Middle frontal gyrus (tissue), 1 donor: ENCODE data around the gene CTNND2.

ENCODE experiments used
- DNase-seq: peaks from one replicate; pipeline ENCODE4 v3.0.0-alpha.2; 2015; ENCODE audit warnings: low spot score; ENCODE audit errors: extremely low spot score

CTNND2 gene

GRCh38 chr5:11599499-11599898 lies 304.7 kb downstream of the CTNND2 start:
- DNase-seq, result no peak

DNA sequence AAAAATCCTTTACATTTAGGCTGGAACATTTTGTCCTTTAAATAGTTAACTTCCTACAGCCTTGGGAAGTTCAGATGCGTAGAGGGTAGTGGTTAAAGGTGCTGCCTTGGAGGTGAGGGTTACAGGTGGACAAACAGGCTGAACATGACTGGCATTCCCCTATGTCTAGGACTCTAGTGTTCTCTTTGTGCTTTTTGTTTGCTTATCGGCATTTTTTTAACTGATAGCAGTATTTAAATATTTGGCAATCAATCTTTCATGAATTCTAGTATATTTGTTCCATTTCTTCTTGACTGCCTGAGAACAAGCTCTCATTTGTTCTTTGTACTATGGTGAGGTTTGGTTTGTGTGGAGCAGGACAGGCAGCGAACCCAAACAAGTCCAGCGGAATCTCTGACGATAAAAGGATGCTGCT lies 307.6 kb downstream of the CTNND2 start:
- DNase-seq, result no peak

DNA sequence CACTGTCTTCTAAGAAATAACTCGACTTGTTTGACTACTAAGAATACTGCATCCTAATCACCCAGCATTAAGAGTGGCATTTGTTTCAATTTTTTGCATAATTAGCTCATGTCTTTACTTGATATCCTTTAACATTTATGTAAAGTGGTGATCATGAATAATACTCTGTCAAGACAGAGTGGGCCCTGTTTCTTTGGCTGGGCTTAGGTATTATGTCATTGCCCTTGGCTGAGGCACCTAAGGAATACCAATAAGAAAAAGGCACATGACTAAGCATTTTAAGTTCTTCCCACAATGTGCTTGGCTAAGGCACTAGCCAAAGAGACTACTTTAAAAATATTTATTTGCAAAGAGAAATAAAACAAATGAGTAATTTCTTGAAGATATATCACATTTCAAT lies 308.1 kb downstream of the CTNND2 start:
- no peak for DNase-seq

DNA sequence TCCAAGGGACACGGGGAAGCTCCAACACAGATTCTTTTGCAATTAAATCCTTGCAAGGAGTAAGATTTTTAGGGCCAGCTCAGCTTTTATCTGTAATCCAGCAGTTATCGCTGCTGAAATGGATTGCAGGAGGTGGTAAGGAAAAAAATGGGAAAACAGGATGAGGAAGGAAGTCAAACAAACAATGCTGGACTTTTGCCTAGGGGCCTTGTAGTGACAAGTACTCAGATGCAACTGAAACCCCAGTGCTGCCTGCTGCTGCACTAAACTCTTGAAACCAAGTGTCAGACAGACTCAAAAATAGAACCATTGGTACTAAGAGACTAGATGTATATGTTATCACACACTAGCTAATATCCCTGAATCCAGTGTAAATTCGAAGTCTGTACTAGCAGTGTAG lies 309.2 kb downstream of the CTNND2 start:
- no peak for DNase-seq

GRCh38 chr5:11594021-11594420 lies 310.2 kb downstream of the CTNND2 start:
- DNase-seq, result no peak

GRCh38 chr5:11590475-11590874 lies 313.8 kb downstream of the CTNND2 start:
- DNase-seq, result no peak

DNA sequence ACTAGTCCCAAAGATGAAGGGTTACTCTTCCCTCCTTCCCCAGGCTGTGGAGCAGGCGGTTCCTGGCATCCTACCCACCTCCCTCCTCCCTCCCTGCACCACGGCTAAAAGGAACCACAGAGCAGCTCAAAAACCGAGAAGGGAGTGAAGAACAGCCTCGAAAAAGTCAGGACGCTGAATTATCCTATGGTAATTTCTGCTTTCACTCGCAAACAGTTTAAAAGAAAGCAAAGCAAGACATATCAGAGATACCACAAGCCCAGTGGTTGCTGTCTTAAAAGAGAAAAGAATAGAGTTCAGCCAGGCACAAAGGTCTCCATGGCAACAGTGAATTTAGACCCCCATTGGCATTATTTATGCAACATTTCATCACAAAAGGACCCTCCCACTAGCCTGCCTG lies 315.4 kb downstream of the CTNND2 start:
- no peak for DNase-seq

- no peak for DNase-seq
Measured at GRCh38 chr5:11584017-11584416, 320.2 kb downstream of the CTNND2 start.

GRCh38 chr5:11579351-11579750 lies 324.9 kb downstream of the CTNND2 start:
- DNase-seq, result no peak

DNA sequence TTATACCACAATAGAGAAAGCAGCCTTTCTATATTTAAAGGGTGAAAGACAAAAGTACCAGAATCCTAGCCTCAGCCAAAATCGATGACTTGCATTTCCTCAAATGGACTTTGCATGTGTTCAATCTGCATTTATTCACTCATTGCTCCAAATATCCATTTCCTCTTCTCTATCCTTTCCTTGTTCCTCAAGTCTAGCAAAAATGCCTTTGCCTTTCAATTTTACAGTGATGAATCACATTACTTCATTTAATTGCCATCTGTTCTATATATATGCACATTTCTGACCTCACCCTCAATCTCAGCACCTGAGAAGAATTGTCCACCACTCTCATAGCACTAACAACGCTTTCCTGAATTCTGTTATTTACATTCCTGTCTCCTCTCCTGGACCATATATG lies 329.5 kb downstream of the CTNND2 start:
- DNase-seq, result no peak

DNA sequence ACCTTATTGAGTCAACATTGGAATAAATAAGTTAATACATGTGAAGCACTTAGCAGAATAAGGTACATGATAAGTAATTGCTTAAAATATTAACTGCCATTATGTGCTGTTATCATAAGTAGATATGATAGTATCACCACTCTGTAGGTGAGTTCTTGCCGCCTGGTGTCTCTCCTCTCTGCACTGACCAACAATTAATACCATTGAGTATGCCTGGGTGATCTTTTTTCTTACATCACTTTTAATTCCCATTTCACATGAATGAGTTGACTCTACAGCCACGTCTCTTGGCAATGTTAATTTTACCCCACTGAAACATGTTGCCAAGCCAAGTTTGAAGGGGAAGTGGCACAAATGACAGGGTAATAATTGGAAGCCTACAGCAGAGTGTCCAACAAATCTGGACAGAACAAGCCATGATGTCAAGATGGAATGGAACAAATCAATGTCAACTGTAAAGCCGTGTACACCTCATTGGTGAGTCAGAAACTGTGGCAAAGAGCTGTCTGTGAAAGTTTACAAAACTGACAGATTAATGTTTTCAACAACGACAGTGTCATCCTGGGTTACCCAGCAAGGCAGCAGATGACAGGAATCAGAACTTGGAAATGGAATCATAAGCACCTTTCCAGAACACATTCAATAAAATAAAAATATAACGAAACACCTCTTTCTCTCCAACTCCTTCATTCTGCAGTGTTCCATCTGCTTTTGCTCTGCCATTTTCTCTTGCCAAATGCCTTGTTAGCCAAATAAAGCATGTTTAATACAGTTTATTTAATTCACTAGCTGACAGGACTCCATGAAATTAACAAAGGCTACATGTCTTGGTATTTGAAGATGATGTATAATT lies 330.9 kb downstream of the CTNND2 start:
- DNase-seq, result no peak

- DNase-seq, result peak; percentile 76
Measured at GRCh38 chr5:11564706-11565105, 339.5 kb downstream of the CTNND2 start.

DNA sequence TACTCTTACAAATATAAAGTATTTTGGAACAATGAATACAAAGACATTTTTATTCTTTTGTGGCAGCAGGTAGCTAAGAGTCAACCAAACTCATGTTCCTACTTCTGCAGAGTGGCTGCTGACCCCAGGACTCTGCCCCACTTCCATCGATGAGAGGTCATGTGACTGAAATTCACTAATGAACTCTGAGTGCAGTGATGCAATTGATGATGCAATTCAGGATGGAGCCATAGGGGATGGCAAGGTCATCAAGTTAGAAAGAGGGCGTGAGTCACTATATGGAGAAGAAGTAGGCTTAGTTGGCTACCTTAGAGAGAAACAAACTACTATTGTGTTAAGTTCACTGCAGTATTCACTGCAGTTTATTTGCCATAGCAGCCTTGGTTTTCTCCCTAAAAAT lies 340.4 kb downstream of the CTNND2 start:
- no peak for DNase-seq

DNA sequence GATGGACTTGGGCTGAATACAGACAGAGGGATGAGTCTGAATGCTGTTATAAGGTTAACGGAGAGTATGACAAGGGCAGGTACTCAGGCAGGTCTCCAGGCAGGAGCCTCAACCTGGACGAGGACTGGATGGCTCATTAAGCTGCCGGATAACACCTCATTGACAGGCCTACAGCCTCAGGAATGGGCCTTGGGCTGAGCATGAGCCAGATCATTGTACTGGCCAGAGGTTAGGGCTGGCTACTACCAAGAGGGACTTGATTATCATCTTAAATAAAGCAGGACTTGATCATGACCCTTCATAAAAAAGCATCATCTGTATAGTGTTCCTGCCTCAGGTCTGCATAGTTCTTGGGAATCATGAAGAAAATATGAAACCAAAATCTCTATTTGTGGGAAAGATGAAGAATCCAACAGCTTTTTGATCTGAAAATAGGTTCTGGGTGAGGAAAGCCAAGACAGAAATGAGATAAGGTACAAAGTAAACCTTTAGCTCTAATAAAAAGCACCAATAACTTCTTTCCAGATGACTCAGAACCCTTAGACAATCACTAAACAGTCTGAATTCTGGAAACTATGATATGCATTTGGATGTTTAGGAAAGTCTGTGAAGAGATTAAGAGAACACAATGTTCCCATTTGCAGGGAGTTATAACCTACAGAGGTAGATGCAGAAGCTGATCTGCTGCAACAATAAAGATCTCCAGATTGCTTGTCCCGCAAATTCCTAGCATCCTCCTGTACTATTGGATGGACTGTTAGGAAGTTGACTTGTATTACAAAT lies 343.1 kb downstream of the CTNND2 start:
- DNase-seq, result no peak

GRCh38 chr5:11557063-11557462 lies 347.2 kb downstream of the CTNND2 start:
- DNase-seq, result no peak

DNA sequence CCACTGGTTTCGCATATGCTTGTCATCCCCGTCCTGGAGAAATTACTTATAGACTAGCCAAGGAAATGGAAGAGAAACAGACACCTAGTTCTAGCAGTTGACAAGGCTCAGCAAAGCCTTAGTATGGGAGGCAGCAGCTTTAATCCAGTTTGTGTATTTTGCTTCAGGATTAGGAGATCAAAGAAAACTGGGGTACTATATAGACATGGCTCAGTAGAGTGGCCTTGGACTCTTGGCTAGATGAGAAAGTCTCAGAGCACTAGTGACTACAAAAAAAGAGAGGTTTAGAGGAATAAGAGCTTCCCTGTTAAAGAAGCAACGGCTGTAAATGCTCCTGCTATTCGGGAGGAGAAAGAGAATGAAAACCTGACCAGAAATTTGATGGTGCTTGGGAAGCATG lies 349.1 kb downstream of the CTNND2 start:
- no peak for DNase-seq

DNA sequence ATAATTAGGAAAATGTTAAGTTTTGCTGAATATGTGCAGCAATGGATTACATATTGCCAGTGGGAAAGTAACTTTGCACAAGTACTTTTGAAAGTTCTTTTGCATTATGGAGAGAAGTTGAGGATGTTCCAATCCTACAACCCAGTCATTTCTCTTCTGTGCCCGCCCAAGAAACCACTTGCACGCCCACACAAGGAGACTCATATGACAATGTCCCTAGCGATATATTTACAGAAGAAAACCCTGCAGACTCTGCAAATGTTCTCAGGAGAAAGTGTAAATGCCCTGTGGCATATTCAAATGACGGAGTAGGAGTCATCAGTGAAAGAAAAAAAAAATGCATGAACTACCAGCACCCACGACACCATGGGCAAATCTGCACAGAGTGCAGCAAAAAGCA lies 356.5 kb downstream of the CTNND2 start:
- peak; percentile 29 for DNase-seq

- DNase-seq, result no peak
Measured at GRCh38 chr5:11547140-11547539, 357.1 kb downstream of the CTNND2 start.

DNA sequence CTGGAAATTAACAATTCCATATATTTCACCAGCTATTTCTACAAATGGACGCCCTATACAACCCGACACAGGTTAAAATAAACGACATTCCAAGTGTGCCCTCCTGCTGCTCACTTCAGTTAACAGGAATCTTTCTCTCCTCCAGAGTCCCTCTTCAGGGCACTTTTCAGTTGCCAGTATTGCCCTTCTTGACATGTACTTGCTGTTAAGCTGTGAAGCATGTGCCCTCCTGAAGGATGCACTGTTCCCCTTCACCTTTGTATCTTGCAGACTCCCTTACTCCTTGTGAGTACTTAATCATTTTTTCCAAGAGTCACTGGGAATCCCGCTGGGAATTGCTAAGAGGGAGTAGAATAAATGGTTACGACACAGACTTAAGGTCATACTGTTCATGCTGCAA lies 364.1 kb downstream of the CTNND2 start:
- DNase-seq, result no peak

DNA sequence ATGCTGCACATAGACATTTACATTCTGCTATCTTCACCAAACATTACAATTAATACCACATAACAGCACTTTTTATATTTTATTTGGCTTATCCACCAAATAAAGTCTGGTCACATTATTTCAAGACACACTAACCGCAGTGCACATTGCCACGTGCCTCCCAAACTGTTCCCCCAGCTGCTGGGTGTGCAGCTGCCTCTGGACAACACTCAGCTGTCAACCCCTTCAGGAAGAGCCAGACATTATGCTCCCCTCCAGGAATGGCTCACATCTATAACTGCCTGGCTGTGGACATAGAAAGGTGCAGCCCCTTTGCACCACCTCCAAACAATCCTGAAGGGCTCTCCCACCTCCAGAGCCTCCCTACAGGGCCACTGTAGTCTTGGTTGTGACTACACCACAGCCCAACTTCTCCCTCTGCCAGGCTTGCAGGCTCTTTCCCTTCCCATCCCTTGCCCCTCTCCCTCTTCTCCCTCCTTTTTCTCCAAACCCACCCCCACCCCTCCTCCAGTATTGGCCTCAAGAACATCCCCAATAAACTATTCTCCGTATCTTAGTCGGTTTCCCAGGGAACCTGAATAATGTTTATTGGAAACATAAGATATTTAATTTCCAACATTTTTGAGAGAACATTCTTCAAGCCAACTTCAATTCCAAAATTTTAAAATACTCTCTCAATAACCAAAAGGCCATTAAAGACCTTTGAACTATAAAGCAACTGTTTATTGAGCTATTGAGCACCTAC lies 372.3 kb downstream of the CTNND2 start:
- no peak for DNase-seq

DNA sequence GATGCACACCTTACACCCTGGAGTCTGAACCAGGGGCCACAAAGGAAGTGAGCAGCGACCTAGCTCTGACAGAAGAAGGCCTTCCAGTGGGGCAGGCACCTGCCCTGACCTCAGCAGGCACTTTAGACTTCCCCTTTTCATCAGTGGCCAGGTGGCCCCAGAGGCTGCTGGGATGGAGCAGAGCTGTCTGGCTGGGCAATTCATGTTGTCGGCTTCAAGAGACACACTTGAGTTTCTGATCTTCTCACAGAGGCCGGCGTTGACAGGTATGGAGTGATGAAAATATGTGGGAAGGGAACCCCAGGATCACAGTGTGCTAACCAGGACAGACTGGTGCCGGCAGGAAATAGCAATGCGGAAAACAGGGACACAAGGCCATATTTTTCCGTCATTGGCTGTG lies 375.5 kb downstream of the CTNND2 start:
- no peak for DNase-seq
